K562 (cell line): ENCODE data around the gene FAM149A. TPM values are rescaled to one million over a fixed set of nuclear protein-coding genes. Genes with fewer than 3 reads are reported as not detected.

Source experiments
- ARID3B ChIP-seq: fragments of 250-450 bp; sonication (Bioruptor Pico); IDR thresholded peaks from 2 replicates; pipeline ENCODE4 v1.4.0; 2020; ENCODE audit warnings: borderline replicate concordance
- GABPB2 ChIP-seq: fragments of 250-450 bp; sonication (Bioruptor Pico); conservative IDR thresholded peaks from 2 replicates; pipeline ENCODE4 v1.5.1; 2021; ENCODE audit warnings: mild to moderate bottlenecking
- KAT7 ChIP-seq: sonication (generic); formaldehyde crosslinking; IDR thresholded peaks from 2 replicates; pipeline ENCODE4 v1.8.0; 2022; ENCODE audit warnings: missing genetic modification reagents, mild to moderate bottlenecking, borderline replicate concordance
- KLF16 ChIP-seq: IDR thresholded peaks from 2 replicates; pipeline ENCODE4 v1.6.1; 2016; ENCODE audit warnings: antibody characterized with exemption
- MAFG ChIP-seq: fragments of 450-650 bp; conservative IDR thresholded peaks from 2 replicates; pipeline ENCODE4 v1.6.1; 2016; ENCODE audit warnings: missing genetic modification characterization, missing compliant biosample characterization
- MED1 ChIP-seq: sonication (generic); formaldehyde crosslinking; IDR thresholded peaks from 2 replicates; pipeline ENCODE4 v1.8.1; 2023; ENCODE audit warnings: missing genetic modification reagents, borderline replicate concordance
- OTX1 ChIP-seq: fragments of 450-650 bp; formaldehyde crosslinking; IDR thresholded peaks from 2 replicates; pipeline ENCODE4 v1.4.0; 2022; ENCODE audit warnings: mild to moderate bottlenecking
- PHTF2 ChIP-seq: fragments of 250-450 bp; sonication (Bioruptor Pico); IDR thresholded peaks from 2 replicates; pipeline ENCODE4 v1.5.0; 2021; ENCODE audit warnings: mild to moderate bottlenecking
- POLR2AphosphoS5 ChIP-seq: IDR thresholded peaks from 2 replicates; pipeline ENCODE4 v1.6.1; 2011; ENCODE audit warnings: mild to moderate bottlenecking, low read depth, low read length, moderate library complexity; ENCODE audit not compliant: control insufficient read depth, insufficient read depth
- PTRF ChIP-seq: fragments of 450-650 bp; IDR thresholded peaks from 2 replicates; pipeline ENCODE4 v1.6.1; 2016; ENCODE audit warnings: mild to moderate bottlenecking, missing genetic modification characterization, missing compliant biosample characterization
- PYGO2 ChIP-seq: fragments of 450-650 bp; IDR thresholded peaks from 2 replicates; pipeline ENCODE4 v1.6.1; 2016; ENCODE audit warnings: mild to moderate bottlenecking, missing genetic modification characterization, moderate library complexity, missing compliant biosample characterization
- RBM17 ChIP-seq: fragments of 200-400 bp; formaldehyde crosslinking; IDR thresholded peaks from 2 replicates; pipeline ENCODE4 v1.6.1; 2017; ENCODE audit warnings: low read depth, mild to moderate bottlenecking, low read length, borderline replicate concordance
- SAFB2 ChIP-seq: fragments of 200-400 bp; formaldehyde crosslinking; IDR thresholded peaks from 2 replicates; pipeline ENCODE4 v1.6.1; 2018; ENCODE audit warnings: borderline replicate concordance, low read length, low read depth, moderate library complexity; ENCODE audit not compliant: severe bottlenecking
- STAT5B ChIP-seq: fragments of 250-450 bp; sonication (Bioruptor Pico); IDR thresholded peaks from 2 replicates; pipeline ENCODE4 v1.8.0; 2021; ENCODE audit warnings: mild to moderate bottlenecking, inconsistent platforms
- TAF15 ChIP-seq: fragments of 200-400 bp; formaldehyde crosslinking; IDR thresholded peaks from 2 replicates; pipeline ENCODE4 v1.6.1; 2017; ENCODE audit warnings: mild to moderate bottlenecking, low read depth, low read length, moderate library complexity
- YY1 ChIP-seq, 3 experiments: IDR thresholded peaks; 2 replicates each; pipeline ENCODE4 v1.6.1; 2011; ENCODE audit warnings: low read length in 2 of 3, mild to moderate bottlenecking in 2 of 3, moderate library complexity in 2 of 3, borderline replicate concordance in 1 of 3, control low read depth in 1 of 3, low read depth in 1 of 3; ENCODE audit not compliant: insufficient read depth in 3 of 3, insufficient replicate concordance in 2 of 3, control insufficient read depth in 1 of 3, insufficient read length in 1 of 3; ENCODE audit errors: extremely low read depth in 1 of 3
- ZBTB17 ChIP-seq: fragments of 450-650 bp; formaldehyde crosslinking; IDR thresholded peaks from 2 replicates; pipeline ENCODE4 v1.4.0; 2020; ENCODE audit warnings: mild to moderate bottlenecking
- ZBTB49 ChIP-seq: sonication (generic); formaldehyde crosslinking; IDR thresholded peaks from 2 replicates; pipeline ENCODE4 v1.8.0; 2022; ENCODE audit warnings: missing genetic modification reagents, mild to moderate bottlenecking, borderline replicate concordance
- ZKSCAN1 ChIP-seq: fragments of 150-350 bp; IDR thresholded peaks from 2 replicates; pipeline ENCODE4 v1.6.1; 2016; ENCODE audit warnings: low read depth, low read length
- ZNF518B ChIP-seq: fragments of 250-450 bp; sonication (Bioruptor Pico); IDR thresholded peaks from 2 replicates; pipeline ENCODE4 v1.5.0; 2021; ENCODE audit warnings: mild to moderate bottlenecking, moderate library complexity
- polyA plus RNA-seq, 8 experiments: library from polyadenylated mRNA; depleted of rRNA in 4 of 8; stranded (reverse) in 5 of 8; unstranded in 3 of 8; fragments of >200 nt; fragmentation: Nextera tagmentation in 2 of 8; fragmentation: Illumina TruSeq in 1 of 8; extraction: Ambion mirVana in 2 of 8; extraction: Trizol in 1 of 8; gene quantifications; 2 replicates each; pipeline versions ENCODE4 v1.2.1 to v1.2.3, GENCODE V29; 2011 to 2014; ENCODE audit warnings: inconsistent platforms in 1 of 8, missing spikeins in 1 of 8
- total RNA-seq, 7 experiments: library from RNA; depleted of rRNA in 6 of 7; stranded (reverse); fragments of >200 nt in 6 of 7; fragmentation: Illumina TruSeq in 2 of 7; extraction: Trizol in 2 of 7; gene quantifications; 2 replicates each; pipeline versions ENCODE4 v1.2.1 to v1.2.3, GENCODE V29; 2011 to 2021; ENCODE audit warnings: low replicate concordance in 1 of 7

Gene FAM149A
- total and polyA plus RNA-seq, 9 of the 15 experiments (the other 6 are each of a cell fraction or from before 2014, with no cell fraction given) = not detected

- TF ChIP-seq ZBTB17 (CRISPR knock-in tag) (no peak), OTX1 (no peak), STAT5B (CRISPR knock-in tag) (no peak), ZBTB49 (CRISPR knock-in tag) (no peak), ZNF518B (CRISPR knock-in tag) (no peak), ZKSCAN1 (0 out of 2 replicates have a peak, but pooled peaks have one; percentile 53), YY1 (IDR thresholded peaks at IDR 0.05; ENCODE audit: borderline replicate concordance in 1 of 3, control insufficient read depth in 1 of 3, extremely low read depth in 1 of 3, insufficient read depth in 3 of 3, insufficient read length in 1 of 3, insufficient replicate concordance in 2 of 3, low read depth in 1 of 3, low read length in 2 of 3) (peak in 2 of 3 experiments; percentile 26 to 77), RBM17 (no peak), ARID3B (no peak), MAFG (tag) (no peak), SAFB2 (no peak), GABPB2 (CRISPR knock-in tag) (no peak), POLR2AphosphoS5 (peak; percentile 30), PYGO2 (no peak), MED1 (no peak), TAF15 (no peak), KAT7 (CRISPR knock-in tag) (peak; percentile 92), PTRF (tag) (no peak), PHTF2 (CRISPR knock-in tag) (no peak), KLF16 (no peak)
These were observed 86.9 kb downstream of the FAM149A start, which contains the start of gene CYP4V2 (continued) for GRCh38 chr4:186191200-186192065.
